ENCODE results near the gene CBY2.

DNA sequence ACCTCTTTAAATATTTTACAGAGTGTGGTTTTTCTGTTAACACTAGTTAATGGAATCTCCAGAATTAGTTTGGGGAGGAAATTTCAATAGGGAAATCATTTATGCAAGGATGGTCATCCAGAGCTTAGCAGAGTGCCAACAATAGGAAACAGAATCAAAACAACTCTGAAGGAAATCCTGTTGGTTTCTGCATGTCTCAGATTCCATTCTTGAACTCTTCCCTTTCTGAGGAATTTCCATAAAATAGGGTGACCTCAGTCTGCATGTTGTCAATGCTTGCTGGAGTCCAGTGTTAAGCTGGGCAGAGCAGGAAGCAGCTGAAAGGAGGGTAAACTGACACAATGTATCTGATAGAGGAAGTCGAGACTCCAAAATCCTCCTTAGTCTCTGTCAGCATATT is 16.9 kb downstream of the CBY2 start:
- TF ChIP-seq CTCF (IDR thresholded peaks at IDR 0.05 in 8 of 11, conservative IDR thresholded peaks at IDR 0.05 in 3 of 11): no peak
- TF ChIP-seq POLR2AphosphoS5 (IDR thresholded peaks at IDR 0.05): no peak

Data from spleen (tissue), 7 donors.